Measurements from ENCODE around the gene TP53BP2.

DNA sequence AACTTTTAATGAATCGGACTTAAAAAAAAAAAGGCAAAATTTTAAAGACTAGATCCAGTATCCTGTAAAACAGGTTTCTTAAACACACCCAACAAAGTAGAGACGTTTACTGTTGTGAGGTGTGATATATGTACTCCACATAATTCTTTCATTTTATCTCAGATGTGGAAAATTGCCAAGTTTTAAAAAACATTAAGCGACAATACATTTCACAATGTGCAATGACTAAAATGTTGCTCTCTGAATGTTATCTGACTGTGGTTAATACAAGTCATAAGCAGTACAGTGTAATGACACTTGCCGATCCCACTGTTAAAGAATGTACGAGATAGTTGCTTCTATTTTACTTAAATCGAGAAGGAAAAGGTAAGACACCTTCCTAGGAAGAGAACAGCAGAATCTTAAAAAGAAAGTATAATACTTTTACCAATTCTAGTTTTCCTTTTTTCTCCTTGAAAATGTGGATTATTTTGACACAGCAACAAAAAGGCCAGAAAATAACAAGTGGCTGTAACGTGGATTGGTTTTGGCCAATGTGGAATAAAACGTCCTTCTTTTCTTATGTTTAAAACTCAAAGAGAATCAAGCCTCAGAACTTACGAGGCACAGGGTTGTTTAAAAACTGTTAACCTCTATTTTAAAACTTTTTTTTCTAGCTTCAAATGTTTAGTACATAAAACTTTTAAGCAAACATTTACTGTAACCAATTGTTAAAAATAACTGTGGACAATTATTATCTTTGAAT, 51.4 kb downstream of the TP53BP2 start:
- TF ChIP-seq, protein P1, sequence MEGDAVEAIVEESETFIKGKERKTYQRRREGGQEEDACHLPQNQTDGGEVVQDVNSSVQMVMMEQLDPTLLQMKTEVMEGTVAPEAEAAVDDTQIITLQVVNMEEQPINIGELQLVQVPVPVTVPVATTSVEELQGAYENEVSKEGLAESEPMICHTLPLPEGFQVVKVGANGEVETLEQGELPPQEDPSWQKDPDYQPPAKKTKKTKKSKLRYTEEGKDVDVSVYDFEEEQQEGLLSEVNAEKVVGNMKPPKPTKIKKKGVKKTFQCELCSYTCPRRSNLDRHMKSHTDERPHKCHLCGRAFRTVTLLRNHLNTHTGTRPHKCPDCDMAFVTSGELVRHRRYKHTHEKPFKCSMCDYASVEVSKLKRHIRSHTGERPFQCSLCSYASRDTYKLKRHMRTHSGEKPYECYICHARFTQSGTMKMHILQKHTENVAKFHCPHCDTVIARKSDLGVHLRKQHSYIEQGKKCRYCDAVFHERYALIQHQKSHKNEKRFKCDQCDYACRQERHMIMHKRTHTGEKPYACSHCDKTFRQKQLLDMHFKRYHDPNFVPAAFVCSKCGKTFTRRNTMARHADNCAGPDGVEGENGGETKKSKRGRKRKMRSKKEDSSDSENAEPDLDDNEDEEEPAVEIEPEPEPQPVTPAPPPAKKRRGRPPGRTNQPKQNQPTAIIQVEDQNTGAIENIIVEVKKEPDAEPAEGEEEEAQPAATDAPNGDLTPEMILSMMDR (IDR thresholded peaks at IDR 0.05 in 4 of 5, conservative IDR thresholded peaks at IDR 0.05 in 1 of 5) = no peak
- TF ChIP-seq POLR2A (IDR thresholded peaks at IDR 0.05) = no peak

Data from gastrocnemius medialis (tissue), 4 donors.